ENCODE measurements around the gene HAL. TPM values are rescaled to one million over a fixed set of nuclear protein-coding genes. Genes with fewer than 3 reads are reported as not detected.

The HAL gene
- total and polyA plus RNA-seq, 2 experiments from 2014 or later, result 0.91 to 1.3 TPM

DNA sequence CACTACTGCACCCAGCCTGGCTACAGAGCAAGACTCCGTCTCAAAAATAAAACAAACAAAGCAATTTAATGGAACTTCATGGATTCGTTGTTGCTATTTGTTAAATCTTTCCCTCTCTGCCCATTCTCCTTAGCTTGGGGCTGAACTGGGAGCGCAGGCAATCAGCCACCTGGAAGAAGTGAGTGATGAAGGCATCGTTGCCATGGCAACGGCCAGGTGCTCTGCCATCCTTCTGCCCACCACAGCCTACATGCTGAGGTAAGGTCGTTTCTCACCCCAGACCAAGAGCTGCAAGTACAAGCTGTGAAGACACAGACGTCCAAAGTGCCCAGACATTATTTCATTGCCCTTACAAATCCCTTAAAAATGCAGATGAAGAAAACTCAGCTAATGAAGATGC, 33.9 kb downstream of the HAL start:
- H3K4me1 ChIP-seq (ENCODE audit: insufficient read depth), result no peaks in the 10 kb centered on the region
- no peak overlapping the region for H3K4me2 ChIP-seq
- H3K9me3 ChIP-seq (ENCODE audit: low read depth), result no peaks in the 10 kb centered on the region
- 77% methylated on average over 7 of the region's 7 CpGs for WGBS (ENCODE audit: low lambda C conversion rate, missing lambda C conversion rate)
- no peaks in the 10 kb centered on the region for H3K27me3 ChIP-seq
- H4K20me1 ChIP-seq (ENCODE audit: insufficient read depth, poor library complexity, severe bottlenecking), result no peaks in the 10 kb centered on the region
- H3K79me2 ChIP-seq, result no peaks in the 10 kb centered on the region
- no peak overlapping the region for H2AFZ ChIP-seq
- no peak overlapping the region for H3K27ac ChIP-seq
- TF ChIP-seq, protein P1, sequence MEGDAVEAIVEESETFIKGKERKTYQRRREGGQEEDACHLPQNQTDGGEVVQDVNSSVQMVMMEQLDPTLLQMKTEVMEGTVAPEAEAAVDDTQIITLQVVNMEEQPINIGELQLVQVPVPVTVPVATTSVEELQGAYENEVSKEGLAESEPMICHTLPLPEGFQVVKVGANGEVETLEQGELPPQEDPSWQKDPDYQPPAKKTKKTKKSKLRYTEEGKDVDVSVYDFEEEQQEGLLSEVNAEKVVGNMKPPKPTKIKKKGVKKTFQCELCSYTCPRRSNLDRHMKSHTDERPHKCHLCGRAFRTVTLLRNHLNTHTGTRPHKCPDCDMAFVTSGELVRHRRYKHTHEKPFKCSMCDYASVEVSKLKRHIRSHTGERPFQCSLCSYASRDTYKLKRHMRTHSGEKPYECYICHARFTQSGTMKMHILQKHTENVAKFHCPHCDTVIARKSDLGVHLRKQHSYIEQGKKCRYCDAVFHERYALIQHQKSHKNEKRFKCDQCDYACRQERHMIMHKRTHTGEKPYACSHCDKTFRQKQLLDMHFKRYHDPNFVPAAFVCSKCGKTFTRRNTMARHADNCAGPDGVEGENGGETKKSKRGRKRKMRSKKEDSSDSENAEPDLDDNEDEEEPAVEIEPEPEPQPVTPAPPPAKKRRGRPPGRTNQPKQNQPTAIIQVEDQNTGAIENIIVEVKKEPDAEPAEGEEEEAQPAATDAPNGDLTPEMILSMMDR (IDR thresholded peaks at IDR 0.05; ENCODE audit: poor library complexity), result no peak
- no peak for TF ChIP-seq EZH2 (IDR thresholded peaks at IDR 0.05; ENCODE audit: borderline replicate concordance)
- TF ChIP-seq EZH2phosphoT487 (IDR thresholded peaks at IDR 0.05; ENCODE audit: low read depth, severe bottlenecking, unreplicated experiment), result no peak
- no peak for DNase-seq (ENCODE audit: low spot score)
- H3K9me2 ChIP-seq (replicated peaks; ENCODE audit: insufficient read depth), result no peaks in the 10 kb centered on the region
- no peak overlapping the region for H3K4me3 ChIP-seq
- no peaks in the 10 kb centered on the region for H3K36me3 ChIP-seq (replicated peaks; ENCODE audit: insufficient read depth, low read depth)

DNA sequence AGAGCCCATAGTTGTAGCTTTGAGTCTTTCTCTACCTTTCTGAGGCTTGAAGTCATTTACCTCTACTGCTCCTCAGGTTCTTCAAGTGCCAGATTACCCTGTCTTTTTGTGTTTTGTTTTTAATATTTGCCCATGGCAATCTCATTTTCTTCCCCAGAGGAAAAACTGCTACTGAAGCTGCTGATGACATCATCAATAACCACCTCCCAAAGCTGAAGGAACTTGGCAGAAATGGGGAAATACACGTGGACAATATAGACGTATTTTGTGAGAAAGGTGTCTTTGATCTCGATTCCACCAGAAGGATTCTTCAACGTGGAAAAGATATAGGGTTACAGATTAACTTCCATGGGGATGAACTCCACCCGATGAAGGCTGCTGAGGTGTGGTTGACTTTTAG, 35.9 kb downstream of the HAL start:
- Histone ChIP-seq H3K4me1 (ENCODE audit: insufficient read depth) (no peaks in the 10 kb centered on the region), H3K36me3 (replicated peaks; ENCODE audit: insufficient read depth, low read depth) (no peaks in the 10 kb centered on the region), H3K9me3 (ENCODE audit: low read depth) (no peaks in the 10 kb centered on the region), H3K4me2 (no peak overlapping the region), H3K27me3 (no peaks in the 10 kb centered on the region), H3K9me2 (replicated peaks; ENCODE audit: insufficient read depth) (no peaks in the 10 kb centered on the region), H3K27ac (no peak overlapping the region), H3K79me2 (no peaks in the 10 kb centered on the region), H2AFZ (no peak overlapping the region), H3K4me3 (no peak overlapping the region), H4K20me1 (ENCODE audit: insufficient read depth, poor library complexity, severe bottlenecking) (no peaks in the 10 kb centered on the region)
- TF ChIP-seq EZH2 (IDR thresholded peaks at IDR 0.05; ENCODE audit: borderline replicate concordance) (no peak), EZH2phosphoT487 (IDR thresholded peaks at IDR 0.05; ENCODE audit: low read depth, severe bottlenecking, unreplicated experiment) (no peak)
- TF ChIP-seq, protein P1 (IDR thresholded peaks at IDR 0.05; ENCODE audit: poor library complexity), result no peak
- 56% methylated on average over 5 of the region's 5 CpGs for WGBS (ENCODE audit: low lambda C conversion rate, missing lambda C conversion rate)
- DNase-seq (ENCODE audit: low spot score), result no peak

DNA sequence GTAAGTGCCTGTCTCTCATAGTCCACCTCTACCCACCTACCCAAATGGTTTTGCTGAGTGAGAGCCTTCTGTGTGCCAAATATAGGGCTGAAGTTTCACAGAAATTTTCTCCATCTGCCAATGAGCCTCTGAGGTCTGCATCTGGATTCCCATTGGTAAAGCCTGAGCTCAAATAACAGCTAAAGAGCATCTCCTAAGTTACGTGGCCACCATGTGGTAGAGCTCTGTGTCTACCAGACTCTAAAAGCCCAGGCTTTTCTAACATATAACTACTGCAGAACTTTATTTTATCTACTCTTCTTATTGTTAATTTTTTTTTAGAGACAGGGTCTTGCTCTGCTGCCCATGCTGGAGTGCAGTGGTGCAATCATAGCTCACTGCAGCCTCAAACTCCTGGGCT, 37.0 kb downstream of the HAL start:
- H3K9me3 ChIP-seq (ENCODE audit: low read depth), result no peaks in the 10 kb centered on the region
- no peak overlapping the region for H3K27ac ChIP-seq
- H3K27me3 ChIP-seq, result no peaks in the 10 kb centered on the region
- no peaks in the 10 kb centered on the region for H3K9me2 ChIP-seq (replicated peaks; ENCODE audit: insufficient read depth)
- no peaks in the 10 kb centered on the region for H4K20me1 ChIP-seq (ENCODE audit: insufficient read depth, poor library complexity, severe bottlenecking)
- DNase-seq (ENCODE audit: low spot score), result no peak
- H3K4me3 ChIP-seq, result no peak overlapping the region
- no peak overlapping the region for H3K4me2 ChIP-seq
- WGBS (ENCODE audit: low lambda C conversion rate, missing lambda C conversion rate), result 75% methylated on average over 1 of the region's 1 CpG
- H3K4me1 ChIP-seq (ENCODE audit: insufficient read depth), result no peaks in the 10 kb centered on the region
- TF ChIP-seq, protein P1 (IDR thresholded peaks at IDR 0.05; ENCODE audit: poor library complexity), result peak; percentile 15
- no peak for TF ChIP-seq EZH2phosphoT487 (IDR thresholded peaks at IDR 0.05; ENCODE audit: low read depth, severe bottlenecking, unreplicated experiment)
- H2AFZ ChIP-seq, result no peak overlapping the region
- no peaks in the 10 kb centered on the region for H3K79me2 ChIP-seq
- H3K36me3 ChIP-seq (replicated peaks; ENCODE audit: insufficient read depth, low read depth), result no peaks in the 10 kb centered on the region
